Esophagus (tissue), 2 donors: ENCODE measurements around the gene OR2Z1. TPM values are rescaled to one million over a fixed set of nuclear protein-coding genes. Genes with fewer than 3 reads are reported as not detected.

Source experiments
- H3K27ac ChIP-seq, 2 donors: one replicate each; pipeline ENCODE4 v1.5.1; 2013; ENCODE audit warnings: low read depth in 2 of 2, mild to moderate bottlenecking in 2 of 2, inconsistent platforms in 1 of 2, low read length in 1 of 2, moderate library complexity in 1 of 2
- H3K27me3 ChIP-seq, 2 donors: one replicate each; pipeline ENCODE4 v1.6.1; 2013; ENCODE audit warnings: low read length in 2 of 2, control low read depth in 1 of 2, mild to moderate bottlenecking in 1 of 2; ENCODE audit not compliant: insufficient read depth in 2 of 2, control insufficient read depth in 1 of 2
- H3K36me3 ChIP-seq, 2 donors: one replicate each; pipeline ENCODE4 v1.6.1; 2013; ENCODE audit warnings: low read length in 1 of 2; ENCODE audit not compliant: control insufficient read depth in 2 of 2, insufficient read depth in 2 of 2
- H3K4me1 ChIP-seq, 2 donors: one replicate each; pipeline ENCODE4 v1.6.1; 2013; ENCODE audit warnings: low read length in 1 of 2; ENCODE audit not compliant: control insufficient read depth in 2 of 2, insufficient read depth in 2 of 2
- H3K4me3 ChIP-seq, 2 donors: one replicate each; pipeline ENCODE4 v1.5.1; 2013; ENCODE audit warnings: low read length in 2 of 2, mild to moderate bottlenecking in 2 of 2, low read depth in 1 of 2, moderate library complexity in 1 of 2
- H3K9me3 ChIP-seq, 2 donors: one replicate each; pipeline ENCODE4 v1.6.1; 2013; ENCODE audit warnings: mild to moderate bottlenecking in 2 of 2, low read depth in 1 of 2, low read length in 1 of 2, moderate library complexity in 1 of 2; ENCODE audit not compliant: control insufficient read depth in 2 of 2, insufficient read depth in 1 of 2
- WGBS, 2 donors: extraction: QIAGEN DNeasy Blood & Tissue Kit; methylation state at CpG; one replicate each; pipeline ENCODE4 v1.1.7; 2013; 5-methylcytosine and 5-hydroxymethylcytosine counted together
- polyA plus RNA-seq, 2 donors: library from polyadenylated mRNA; stranded (reverse); fragments of 200-250 nt; gene quantifications; one replicate each; pipeline ENCODE4 v1.2.3, GENCODE V29; 2013
- donor health status: healthy with polysubstance abuse.
- donor health status: Bipolar disorder and iron deficiency.

OR2Z1 gene
- polyA plus RNA-seq, 2 donors, result not detected

DNA sequence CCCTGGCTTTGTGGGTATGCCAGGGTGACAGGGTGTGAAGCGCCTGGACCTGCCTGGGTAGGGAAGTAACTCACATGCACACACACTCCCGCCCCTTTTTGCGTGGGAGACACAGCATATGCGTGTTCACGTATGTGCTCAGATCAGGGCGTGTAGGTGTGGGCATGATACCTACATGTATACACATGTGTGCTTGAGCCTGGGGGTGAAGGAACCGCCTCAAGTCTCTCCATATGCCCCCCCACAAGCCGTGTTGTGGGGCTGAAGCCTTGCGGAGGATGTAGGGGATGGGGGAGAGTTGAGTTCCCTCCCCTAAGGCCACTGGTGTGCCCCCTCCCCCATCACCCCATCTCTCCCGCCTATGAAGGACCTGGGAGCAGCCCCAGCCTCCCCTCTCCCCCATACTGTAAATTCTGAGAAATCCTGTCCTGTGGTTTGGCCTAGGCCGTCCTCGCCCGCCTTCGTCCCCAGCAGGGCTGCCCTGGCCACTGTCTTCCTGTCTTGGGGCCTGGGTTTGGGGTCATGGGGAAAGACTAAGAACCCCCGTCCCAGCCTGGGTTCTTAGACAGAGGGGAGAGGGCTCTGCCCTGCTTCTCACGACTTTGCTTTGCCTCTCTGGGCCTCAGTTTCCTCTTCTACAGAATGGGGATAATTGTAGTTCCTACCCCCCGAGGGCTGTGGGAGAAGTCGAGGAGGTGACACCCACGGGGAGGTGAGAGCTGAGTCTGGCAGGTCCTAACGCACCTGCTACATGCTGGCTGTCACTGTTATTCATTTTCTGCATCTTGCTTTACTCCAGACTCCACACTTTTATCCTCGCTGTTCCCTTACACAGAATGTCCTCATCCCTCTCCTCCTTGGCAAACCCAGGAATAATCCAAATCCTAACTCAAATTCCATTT is 37.2 kb upstream of the OR2Z1 start:
- WGBS, 2 donors, result 57 to 58% methylated on average over 21 of the region's 21 CpGs
- Histone ChIP-seq H3K27ac (no peak overlapping the region), H3K4me1 (no peaks in the 10 kb centered on the region), H3K36me3 (no peaks in the 10 kb centered on the region), H3K4me3 (no peak overlapping the region), H3K27me3 (no peaks in the 10 kb centered on the region), H3K9me3 (peaks cover 0 to 2% of the 10 kb centered on the region in 2 donors)

DNA sequence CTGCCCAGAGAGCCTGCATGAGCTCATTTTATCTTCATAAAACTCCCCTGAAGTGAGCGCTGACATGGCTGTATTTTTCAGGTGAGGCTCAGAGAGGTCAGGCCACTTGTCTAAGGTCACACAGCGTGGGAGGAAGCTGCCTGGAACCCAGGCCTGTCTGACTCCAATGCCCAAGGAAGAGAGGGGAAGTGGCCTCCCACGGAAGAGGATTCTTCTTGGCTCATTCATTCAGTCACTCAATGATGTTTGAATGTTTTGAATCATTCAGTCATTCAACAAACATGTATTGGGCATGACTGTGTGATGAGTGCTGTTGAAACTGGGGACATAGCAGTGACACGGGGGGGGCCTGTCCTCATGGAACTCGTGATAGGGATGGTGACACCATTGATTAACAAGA is 34.9 kb upstream of the OR2Z1 start:
- H3K4me3 ChIP-seq, result no peak overlapping the region
- WGBS, 2 donors, result 47 to 55% methylated on average over 5 of the region's 5 CpGs
- H3K27ac ChIP-seq, result no peak overlapping the region
- no peaks in the 10 kb centered on the region for H3K36me3 ChIP-seq
- peaks cover 0 to 2% of the 10 kb centered on the region in 2 donors for H3K9me3 ChIP-seq
- no peaks in the 10 kb centered on the region for H3K4me1 ChIP-seq
- no peaks in the 10 kb centered on the region for H3K27me3 ChIP-seq

GRCh38 chr19:8688930-8689329 is 32.5 kb upstream of the OR2Z1 start:
- peaks cover 0 to 2% of the 10 kb centered on the region in 2 donors for H3K9me3 ChIP-seq
- H3K27ac ChIP-seq, result no peak overlapping the region
- WGBS, 2 donors, result 90 to 92% methylated on average over 15 of the region's 15 CpGs
- H3K27me3 ChIP-seq, result no peaks in the 10 kb centered on the region
- no peaks in the 10 kb centered on the region for H3K36me3 ChIP-seq
- no peak overlapping the region for H3K4me3 ChIP-seq
- no peaks in the 10 kb centered on the region for H3K4me1 ChIP-seq

DNA sequence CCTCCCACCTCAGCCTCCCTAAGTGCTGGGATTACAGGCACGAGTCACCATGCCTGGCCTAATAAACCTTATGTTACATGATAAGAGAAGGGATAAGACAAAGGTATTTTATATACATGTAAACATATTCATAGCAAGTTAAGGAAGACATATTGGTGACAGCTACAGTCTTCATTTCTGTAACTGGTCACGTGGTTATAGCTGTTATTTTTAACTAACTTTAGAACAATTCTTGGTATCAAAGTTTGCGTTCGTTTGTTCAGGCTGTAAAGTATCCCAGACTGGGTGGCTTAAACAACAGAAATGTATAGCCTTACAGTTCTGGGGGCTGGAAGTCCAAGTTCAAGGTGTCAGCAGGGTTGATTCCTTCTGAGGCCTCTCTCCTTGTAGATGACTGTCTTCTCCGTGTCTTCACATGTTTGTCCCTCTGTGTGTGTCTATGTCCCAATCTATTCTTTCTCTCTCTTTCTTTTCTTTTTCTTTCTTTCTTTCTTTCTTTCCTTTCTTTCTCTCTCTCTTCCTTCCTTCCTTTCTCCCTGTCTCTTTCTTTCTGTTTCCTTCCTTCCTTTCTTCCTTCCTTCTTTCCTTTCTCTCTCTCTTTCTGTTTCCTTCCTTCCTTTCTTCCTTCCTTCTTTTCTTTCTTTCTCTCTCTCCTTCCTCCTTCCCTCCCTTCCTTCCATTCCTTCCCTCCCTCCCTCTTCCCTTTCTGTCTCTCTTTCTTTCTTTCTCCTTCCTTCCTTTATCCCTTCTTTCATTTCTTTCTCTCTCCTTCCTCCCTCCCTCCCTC is 30.5 kb upstream of the OR2Z1 start:
- no peaks in the 10 kb centered on the region for H3K27me3 ChIP-seq
- H3K4me1 ChIP-seq, result no peaks in the 10 kb centered on the region
- H3K36me3 ChIP-seq, result no peaks in the 10 kb centered on the region
- no peak overlapping the region for H3K4me3 ChIP-seq
- peaks cover 0 to 2% of the 10 kb centered on the region in 2 donors for H3K9me3 ChIP-seq
- no peak overlapping the region for H3K27ac ChIP-seq
- 47 to 51% methylated on average over 5 of the region's 5 CpGs for WGBS, 2 donors

DNA sequence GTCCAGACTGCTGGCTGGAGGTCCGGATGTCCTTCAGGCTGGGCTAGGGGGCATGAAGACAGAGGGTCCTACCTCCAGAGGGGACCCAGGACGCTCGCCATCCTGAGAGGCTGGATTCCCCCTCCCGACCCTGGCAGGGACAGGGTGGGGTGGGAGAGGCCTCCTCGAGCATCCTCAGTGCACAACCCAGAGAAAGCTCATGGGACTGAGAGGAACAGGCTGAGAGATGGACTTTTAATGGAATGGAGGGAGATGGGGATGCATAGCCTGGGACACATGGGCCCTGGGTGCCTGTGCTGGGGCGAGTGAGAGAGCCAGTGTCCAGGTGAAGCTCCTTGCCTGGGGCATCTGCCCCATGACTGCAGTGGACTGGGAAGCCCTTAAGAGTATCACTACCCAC is 25.9 kb upstream of the OR2Z1 start:
- Histone ChIP-seq H3K36me3 (no peaks in the 10 kb centered on the region), H3K27ac (no peak overlapping the region), H3K4me3 (no peak overlapping the region), H3K4me1 (no peaks in the 10 kb centered on the region), H3K9me3 (no peaks in the 10 kb centered on the region), H3K27me3 (no peaks in the 10 kb centered on the region)
- WGBS, 2 donors, result 60 to 63% methylated on average over 6 of the region's 6 CpGs

- Histone ChIP-seq H3K9me3 (no peaks in the 10 kb centered on the region), H3K27ac (no peak overlapping the region), H3K27me3 (no peaks in the 10 kb centered on the region), H3K4me3 (no peak overlapping the region), H3K4me1 (no peaks in the 10 kb centered on the region), H3K36me3 (no peaks in the 10 kb centered on the region)
- 63 to 75% methylated on average over 6 of the region's 6 CpGs for WGBS, 2 donors
Observed at GRCh38 chr19:8695911-8696310, 25.5 kb upstream of the OR2Z1 start.

DNA sequence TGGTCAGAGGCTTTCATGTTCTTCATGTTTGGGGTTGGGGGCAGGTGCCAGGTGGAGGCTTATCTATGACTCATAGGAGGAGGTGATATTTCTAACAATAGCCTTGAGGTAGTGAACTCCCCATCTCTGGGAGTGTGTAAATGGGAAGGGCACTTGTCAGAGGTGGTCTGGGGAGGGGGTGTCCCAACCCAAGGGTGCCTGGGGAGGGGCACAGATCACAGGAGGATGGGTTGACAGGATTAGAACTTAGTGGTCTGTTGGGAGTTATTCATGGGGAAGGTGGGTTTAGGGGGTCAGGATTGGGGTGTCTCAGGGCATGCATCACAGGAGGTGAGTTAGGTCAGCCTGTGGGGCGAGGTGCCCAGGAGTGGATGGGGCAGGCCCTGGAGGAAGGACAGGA is 24.4 kb upstream of the OR2Z1 start:
- Histone ChIP-seq H3K9me3 (no peaks in the 10 kb centered on the region), H3K4me3 (no peak overlapping the region), H3K36me3 (no peaks in the 10 kb centered on the region), H3K27ac (no peak overlapping the region), H3K27me3 (no peaks in the 10 kb centered on the region), H3K4me1 (no peaks in the 10 kb centered on the region)
- 43 to 58% methylated on average over 1 of the region's 1 CpG for WGBS, 2 donors

DNA sequence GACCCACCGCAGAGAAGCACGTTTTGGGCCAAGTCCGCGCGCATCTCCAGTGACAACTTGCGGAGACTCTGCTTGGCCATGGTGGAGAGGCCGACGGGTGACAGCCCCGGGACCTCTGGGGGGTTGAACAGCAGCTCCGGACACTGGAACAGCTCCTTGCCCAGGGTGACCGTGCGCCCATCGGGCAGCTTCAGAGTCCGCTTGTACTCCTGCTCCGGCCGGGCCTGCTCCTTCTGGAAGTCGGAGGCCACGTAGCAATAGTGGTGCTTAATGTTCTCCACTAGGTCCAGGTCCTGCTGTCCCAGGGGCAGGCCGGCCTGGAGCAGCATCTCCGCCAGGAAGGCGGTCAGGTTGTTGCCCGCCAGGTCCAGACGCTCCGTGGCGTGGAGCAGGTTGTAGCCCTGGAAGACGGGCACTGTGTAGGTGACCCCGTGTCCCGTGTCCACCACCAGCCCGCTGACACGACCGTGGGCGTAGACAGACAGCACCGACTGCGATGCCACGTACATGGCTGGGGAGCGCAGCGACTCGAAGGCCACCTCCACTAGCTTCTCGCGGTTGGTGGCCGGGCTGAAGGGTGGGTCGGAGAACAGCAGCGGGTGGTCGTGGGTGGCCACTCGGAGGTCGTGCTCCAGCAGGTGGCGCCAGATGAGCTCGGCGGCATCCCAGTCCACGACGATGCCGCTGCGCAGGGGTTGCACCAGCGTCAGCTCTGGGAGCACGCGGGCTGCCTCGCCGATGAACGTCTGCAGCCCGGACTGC is 23.6 kb upstream of the OR2Z1 start:
- no peak overlapping the region for H3K27ac ChIP-seq
- H3K9me3 ChIP-seq, result no peaks in the 10 kb centered on the region
- H3K4me1 ChIP-seq, result no peaks in the 10 kb centered on the region
- H3K27me3 ChIP-seq, result no peaks in the 10 kb centered on the region
- H3K4me3 ChIP-seq, result no peak overlapping the region
- 65 to 69% methylated on average over 60 of the region's 60 CpGs for WGBS, 2 donors
- H3K36me3 ChIP-seq, result no peaks in the 10 kb centered on the region

DNA sequence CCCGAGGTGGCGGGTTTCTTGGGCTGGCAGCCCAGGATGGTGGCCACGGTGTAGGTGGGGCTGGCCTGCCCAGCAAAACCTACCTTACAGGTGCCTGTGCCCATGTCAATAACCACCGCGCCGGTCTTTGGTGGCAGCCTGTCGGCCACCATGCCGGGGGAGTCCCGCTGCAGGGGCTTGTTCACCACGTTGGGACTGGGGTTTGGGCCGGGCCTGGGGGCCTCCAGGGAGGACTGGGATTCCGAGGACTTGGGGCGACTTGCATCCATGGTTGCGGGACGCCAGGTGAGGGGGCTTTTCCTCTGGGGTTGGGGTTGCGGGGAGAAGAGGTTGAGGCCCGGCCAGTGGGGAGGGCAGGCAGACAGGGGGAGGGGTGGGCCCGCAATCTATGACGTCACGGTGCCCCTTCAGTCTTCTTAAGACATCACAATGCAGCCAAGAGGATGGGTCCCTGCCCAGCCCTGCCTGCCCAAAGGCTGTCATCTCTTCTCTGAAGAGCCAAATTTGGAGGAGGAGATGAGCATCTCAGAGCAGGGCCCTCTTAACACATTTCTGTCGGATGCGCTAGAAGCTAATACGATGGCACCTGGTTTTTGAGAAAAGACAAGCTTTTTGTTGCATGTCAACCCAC is 22.9 kb upstream of the OR2Z1 start, which contains the start of gene ACTL9:
ACTL9 (minus strand) TSS at position 363 of the 631 bp plus-strand sequence; CDS start at position 269, 94 bp downstream.
- H3K27me3 ChIP-seq, result no peaks in the 10 kb centered on the region
- no peaks in the 10 kb centered on the region for H3K36me3 ChIP-seq
- no peaks in the 10 kb centered on the region for H3K4me1 ChIP-seq
- WGBS, 2 donors, result 59 to 65% methylated on average over 23 of the region's 23 CpGs
- H3K4me3 ChIP-seq, result no peak within 1 kb of the TSS
- H3K27ac ChIP-seq, result no peak within 1 kb of the TSS
- no peaks in the 10 kb centered on the region for H3K9me3 ChIP-seq
